GM18526 (cell line): ENCODE results near the gene ITGA5.
A peak's percentile ranks its signal among the peaks of the same experiment; 100 is the strongest.

Experiments
- POLR2A ChIP-seq: IDR thresholded peaks from 3 replicates; pipeline ENCODE4 v1.6.1; 2011; ENCODE audit not compliant: insufficient read length; ENCODE audit errors: extremely low read depth

The ITGA5 gene

GRCh38 chr12:54388237-54389133 lies 30.6 kb downstream of the ITGA5 start:
- no peak for TF ChIP-seq POLR2A

GRCh38 chr12:54387114-54387467 lies 32.0 kb downstream of the ITGA5 start:
- TF ChIP-seq POLR2A = no peak

- no peak for TF ChIP-seq POLR2A
Measured at GRCh38 chr12:54386403-54387113, 32.5 kb downstream of the ITGA5 start.

GRCh38 chr12:54385251-54385914 lies 33.7 kb downstream of the ITGA5 start:
- TF ChIP-seq POLR2A = peak; percentile 24

GRCh38 chr12:54384591-54385041 lies 34.5 kb downstream of the ITGA5 start, which contains the start of gene ZNF385A:
Gene ZNF385A, minus strand, starts transcription at chr12:54384733. Its CDS starts 219 bp downstream, at chr12:54384514.
- TF ChIP-seq POLR2A = no peak

- no peak for TF ChIP-seq POLR2A
Measured at GRCh38 chr12:54383041-54383609, 35.9 kb downstream of the ITGA5 start.

GRCh38 chr12:54381136-54381535 lies 37.9 kb downstream of the ITGA5 start:
- no peak for TF ChIP-seq POLR2A

GRCh38 chr12:54379398-54380201 lies 39.5 kb downstream of the ITGA5 start:
- TF ChIP-seq POLR2A = no peak

- no peak for TF ChIP-seq POLR2A
Measured at GRCh38 chr12:54378796-54379397, 40.2 kb downstream of the ITGA5 start.

- TF ChIP-seq POLR2A = no peak
Measured at GRCh38 chr12:54377797-54378515, 41.1 kb downstream of the ITGA5 start.

GRCh38 chr12:54377007-54377406 lies 42.1 kb downstream of the ITGA5 start:
- no peak for TF ChIP-seq POLR2A

- TF ChIP-seq POLR2A = no peak
Measured at GRCh38 chr12:54376596-54376995, 42.5 kb downstream of the ITGA5 start.

GRCh38 chr12:54375259-54375579 lies 43.8 kb downstream of the ITGA5 start:
- TF ChIP-seq POLR2A = no peak
